ENCODE results near the gene LOC128125822.
A peak's percentile ranks its signal among the peaks of the same experiment; 100 is the strongest.
"Not testable (repeated sequence)": the region's sequence is repeated elsewhere in the genome, so short reads cannot be mapped to it uniquely, and the experiment has no call there.

Gene LOC128125822

DNA sequence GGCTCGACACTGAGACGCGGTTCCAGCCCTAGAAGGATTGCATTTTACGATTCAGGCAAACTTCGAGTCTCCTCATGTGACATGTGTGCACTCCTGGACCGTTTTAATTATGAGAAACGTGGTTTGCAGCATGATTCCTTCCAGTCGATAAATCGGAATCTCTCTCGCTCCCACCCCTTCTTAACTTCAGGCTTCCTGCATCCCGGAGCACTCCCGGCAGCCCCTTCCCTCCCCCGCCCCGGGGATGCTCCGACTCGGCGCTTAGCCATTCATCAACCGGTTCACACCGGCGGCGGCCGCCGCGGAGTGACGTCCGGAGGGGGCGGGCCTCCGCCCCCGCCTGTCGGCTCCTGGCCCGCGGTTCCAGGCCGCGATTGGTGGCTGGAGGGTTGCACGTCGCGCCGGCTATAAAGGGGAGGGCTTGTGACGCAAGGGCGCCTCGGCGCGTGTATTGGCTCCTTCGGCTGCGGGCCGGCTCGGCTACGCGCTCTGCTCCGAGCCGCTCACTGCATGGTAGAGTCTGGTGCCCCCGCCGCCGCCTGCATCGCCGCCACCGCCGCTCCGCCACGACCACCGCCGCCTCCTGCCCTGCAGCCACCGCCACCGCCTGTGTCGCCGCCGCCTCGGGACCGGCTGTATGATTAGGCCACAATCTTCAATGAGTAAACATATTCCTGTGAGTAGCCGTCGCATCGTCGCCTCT is at the start of gene LOC128125822, which contains the start of gene PTP4A1:
TSS of gene LOC128125822 (plus strand) at position 437 of the 703 bp plus-strand sequence.
TSS of gene PTP4A1 (plus strand) at position 437 of the 703 bp plus-strand sequence. CDS start 4,401 bp downstream, outside the sequence.
- Histone ChIP-seq H3K27ac (peak within 1 kb of the TSS; percentile 97 to 100 (median 99)), H3K27me3 (no peaks in the 10 kb centered on the region), H3K36me3 (peaks cover 0 to 11% (median under 1%) of the 10 kb centered on the region in 3 donors), H3K9me3 (no peaks in the 10 kb centered on the region), H3K4me3 (peak within 1 kb of the TSS; percentile 68 to 97 (median 85)), H3K4me1 (peaks cover 5 to 51% (median 13%) of the 10 kb centered on the region in 3 donors)
- intact Hi-C loops (cut with DNase I): no loop called here
- 0% methylated on average over 7 to 35 of the region's 73 CpGs for WGBS, 2 donors
- peak; percentile 82 for DNase-seq
- TF ChIP-seq, protein P1, sequence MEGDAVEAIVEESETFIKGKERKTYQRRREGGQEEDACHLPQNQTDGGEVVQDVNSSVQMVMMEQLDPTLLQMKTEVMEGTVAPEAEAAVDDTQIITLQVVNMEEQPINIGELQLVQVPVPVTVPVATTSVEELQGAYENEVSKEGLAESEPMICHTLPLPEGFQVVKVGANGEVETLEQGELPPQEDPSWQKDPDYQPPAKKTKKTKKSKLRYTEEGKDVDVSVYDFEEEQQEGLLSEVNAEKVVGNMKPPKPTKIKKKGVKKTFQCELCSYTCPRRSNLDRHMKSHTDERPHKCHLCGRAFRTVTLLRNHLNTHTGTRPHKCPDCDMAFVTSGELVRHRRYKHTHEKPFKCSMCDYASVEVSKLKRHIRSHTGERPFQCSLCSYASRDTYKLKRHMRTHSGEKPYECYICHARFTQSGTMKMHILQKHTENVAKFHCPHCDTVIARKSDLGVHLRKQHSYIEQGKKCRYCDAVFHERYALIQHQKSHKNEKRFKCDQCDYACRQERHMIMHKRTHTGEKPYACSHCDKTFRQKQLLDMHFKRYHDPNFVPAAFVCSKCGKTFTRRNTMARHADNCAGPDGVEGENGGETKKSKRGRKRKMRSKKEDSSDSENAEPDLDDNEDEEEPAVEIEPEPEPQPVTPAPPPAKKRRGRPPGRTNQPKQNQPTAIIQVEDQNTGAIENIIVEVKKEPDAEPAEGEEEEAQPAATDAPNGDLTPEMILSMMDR (IDR thresholded peaks at IDR 0.05): no peak
- peak in 3 of 4 donors; percentile 90 to 100 (median 99) for TF ChIP-seq POLR2A (IDR thresholded peaks at IDR 0.05)

DNA sequence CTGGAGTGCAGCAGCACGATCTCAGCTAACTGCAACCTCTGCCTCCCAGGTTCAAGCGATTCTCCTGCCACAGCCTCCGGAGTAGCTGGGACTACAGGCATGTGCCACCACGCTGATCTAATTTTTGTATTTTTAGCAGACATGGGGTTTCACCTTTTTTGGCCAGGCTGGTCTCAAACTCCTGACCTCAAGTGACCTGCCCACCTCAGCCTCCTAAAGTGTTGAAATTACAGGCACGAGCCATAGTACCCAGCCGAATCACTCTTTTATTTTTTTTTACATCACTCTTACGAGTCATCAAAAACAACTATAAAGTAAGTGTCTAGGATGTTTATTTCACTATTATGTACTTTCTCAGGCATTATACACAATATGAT is 49.4 kb upstream of the LOC128125822 start:
- H3K27me3 ChIP-seq, H3K36me3 ChIP-seq: not testable (repeated sequence)
- 72 to 73% methylated on average over 7 of the region's 7 CpGs for WGBS, 2 donors

DNA sequence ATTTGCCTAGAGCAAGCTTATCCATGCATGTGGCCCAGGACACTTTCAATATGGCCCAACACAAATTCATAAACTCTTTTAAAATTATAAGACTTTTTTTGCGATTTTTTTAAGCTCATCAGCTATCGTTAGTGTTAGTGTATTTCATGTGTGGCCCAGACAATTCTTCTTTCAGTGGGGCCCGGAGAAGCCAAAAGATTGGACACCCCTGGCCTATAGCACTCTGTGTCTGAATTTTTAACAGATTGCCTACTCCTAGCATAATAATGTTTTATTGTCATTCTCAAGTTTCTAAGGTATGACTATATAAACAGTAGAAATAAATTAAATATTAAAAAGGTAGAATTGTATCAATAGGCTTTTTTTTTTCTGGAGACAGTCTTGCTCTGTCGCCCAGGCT is 48.6 kb upstream of the LOC128125822 start:
- Histone ChIP-seq H3K27me3 (no peaks in the 10 kb centered on the region), H3K36me3 (no peaks in the 10 kb centered on the region), H3K4me1 (peaks cover 4 to 31% (median 14%) of the 10 kb centered on the region in 3 donors), H3K9me3 (no peaks in the 10 kb centered on the region), H3K27ac (no peak overlapping the region), H3K4me3 (no peak overlapping the region)
- 95 to 97% methylated on average over 4 of the region's 4 CpGs for WGBS, 2 donors
- TF ChIP-seq, protein P1 (IDR thresholded peaks at IDR 0.05): no peak
- no peak for TF ChIP-seq POLR2A (IDR thresholded peaks at IDR 0.05)
- no peak for DNase-seq
- intact Hi-C loops (cut with DNase I): no loop called here

More for the DNA sequence above, 49.4 kb upstream of the LOC128125822 start:
- intact Hi-C loops (cut with DNase I); H3K9me3 ChIP-seq; H3K4me3 ChIP-seq; H3K27ac ChIP-seq; DNase-seq: not testable (repeated sequence)
- H3K4me1 ChIP-seq: peaks cover 1 to 28% (median 11%) of the 10 kb centered on the region in 3 donors

DNA sequence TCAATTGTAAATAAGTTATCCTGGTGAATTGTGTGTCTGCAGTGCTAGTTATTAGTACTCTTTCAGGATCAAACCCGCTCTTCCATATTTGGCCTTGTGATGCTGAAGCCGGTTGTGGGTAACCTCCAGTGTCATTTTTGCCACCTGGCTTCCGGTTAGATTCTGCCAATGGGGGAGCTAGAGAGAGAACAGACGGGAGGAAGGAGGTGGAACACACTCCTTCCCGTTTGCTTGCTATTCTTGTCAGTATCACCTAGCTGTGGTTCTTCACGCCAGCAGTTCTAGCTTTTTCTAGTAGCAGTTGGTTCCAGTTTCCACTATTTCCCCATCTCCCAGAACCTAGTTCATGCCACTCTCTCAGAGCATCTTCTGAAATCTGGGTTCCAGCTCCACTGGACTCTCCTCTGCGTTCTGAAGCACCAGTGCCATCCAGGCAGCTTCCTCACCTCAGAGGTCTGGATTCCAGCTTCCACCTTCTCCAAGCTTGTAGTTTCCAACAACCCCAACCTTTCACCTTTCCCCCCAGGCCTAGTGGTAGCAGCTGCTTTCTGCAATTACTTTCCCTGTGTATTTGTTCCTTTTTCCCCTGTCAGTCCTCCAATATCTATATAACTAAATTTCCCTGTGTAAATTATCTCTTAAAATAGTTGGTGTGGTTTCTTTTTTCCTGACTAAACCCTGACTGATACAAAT is 46.9 kb upstream of the LOC128125822 start:
- Histone ChIP-seq H3K27me3 (no peaks in the 10 kb centered on the region), H3K4me1 (peaks cover 4 to 15% (median 11%) of the 10 kb centered on the region in 3 donors), H3K4me3 (no peak overlapping the region), H3K9me3 (no peaks in the 10 kb centered on the region), H3K27ac (no peak overlapping the region), H3K36me3 (no peaks in the 10 kb centered on the region)
- no peak for TF ChIP-seq POLR2A (IDR thresholded peaks at IDR 0.05)
- TF ChIP-seq, protein P1 (IDR thresholded peaks at IDR 0.05): no peak
- 73 to 78% methylated on average over 7 of the region's 7 CpGs for WGBS, 2 donors
- intact Hi-C loops (cut with DNase I): no loop called here
- DNase-seq: no peak

DNA sequence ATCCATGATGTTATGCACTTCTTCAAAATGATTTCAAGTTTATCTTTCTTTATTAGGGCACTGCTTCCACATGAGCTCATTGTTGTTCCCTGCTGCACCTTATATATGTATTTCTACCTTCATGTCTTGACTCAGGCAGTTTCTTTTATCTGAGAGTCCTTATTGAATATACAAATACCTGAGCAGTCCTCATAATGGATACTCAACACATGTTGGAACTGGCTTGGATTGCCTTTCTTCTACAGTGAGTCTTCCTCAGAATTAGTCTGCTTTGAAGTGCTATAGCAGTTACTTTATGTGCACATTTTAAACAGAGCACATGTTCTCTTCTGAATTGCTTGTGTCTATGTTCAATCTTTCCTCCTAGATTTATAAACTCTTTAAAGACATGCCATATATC is 45.3 kb upstream of the LOC128125822 start:
- peaks cover 4 to 15% (median 11%) of the 10 kb centered on the region in 3 donors for H3K4me1 ChIP-seq
- no peak for DNase-seq
- intact Hi-C loops (cut with DNase I): no loop called here
- TF ChIP-seq, protein P1 (IDR thresholded peaks at IDR 0.05): no peak
- no peak for TF ChIP-seq POLR2A (IDR thresholded peaks at IDR 0.05)
- H3K4me3 ChIP-seq: no peak overlapping the region
- H3K27me3 ChIP-seq: no peaks in the 10 kb centered on the region
- H3K36me3 ChIP-seq: no peaks in the 10 kb centered on the region
- no peak overlapping the region for H3K27ac ChIP-seq
- H3K9me3 ChIP-seq: no peaks in the 10 kb centered on the region
